Trophoblast cell (in vitro differentiated cells and primary cell): ENCODE data around the gene BRSK2.

Experiments
- DNase-seq, 2 donors: peaks; one replicate each; pipeline ENCODE4 v3.0.0-alpha.2; 2016
- H2AFZ ChIP-seq: 2 replicates; pipeline ENCODE4 v1.6.1; 2013; ENCODE audit warnings: low read length, moderate library complexity, mild to moderate bottlenecking; ENCODE audit not compliant: insufficient read depth, poor library complexity
- H2AK5ac ChIP-seq: 2 replicates; pipeline ENCODE4 v1.6.1; 2013; ENCODE audit warnings: mild to moderate bottlenecking, low read length
- H2BK120ac ChIP-seq: 2 replicates; pipeline ENCODE4 v1.6.1; 2013; ENCODE audit warnings: low read length, mild to moderate bottlenecking, moderate library complexity; ENCODE audit not compliant: insufficient read depth, poor library complexity
- H2BK12ac ChIP-seq: 2 replicates; pipeline ENCODE4 v1.6.1; 2013; ENCODE audit warnings: mild to moderate bottlenecking, low read length, moderate library complexity
- H2BK5ac ChIP-seq: 2 replicates; pipeline ENCODE4 v1.6.1; 2013; ENCODE audit warnings: low read length, low read depth, moderate library complexity, mild to moderate bottlenecking; ENCODE audit not compliant: poor library complexity
- H3K14ac ChIP-seq: 2 replicates; pipeline ENCODE4 v1.6.1; 2013; ENCODE audit warnings: mild to moderate bottlenecking, low read length
- H3K18ac ChIP-seq: 2 replicates; pipeline ENCODE4 v1.6.1; 2013; ENCODE audit warnings: mild to moderate bottlenecking, low read length
- H3K23ac ChIP-seq: 2 replicates; pipeline ENCODE4 v1.6.1; 2013; ENCODE audit warnings: low read length
- H3K27ac ChIP-seq: 2 replicates; pipeline ENCODE4 v1.5.1; 2013; ENCODE audit warnings: low read depth, mild to moderate bottlenecking, inconsistent platforms, low read length, moderate library complexity
- H3K27me3 ChIP-seq: 2 replicates; pipeline ENCODE4 v1.6.1; 2013; ENCODE audit warnings: inconsistent platforms, mild to moderate bottlenecking, low read length, moderate library complexity; ENCODE audit not compliant: insufficient read depth
- H3K36me3 ChIP-seq, 2 experiments: 1 replicate in 1 of 2; 2 replicates in 1 of 2; pipeline ENCODE4 v1.6.1; 2013; ENCODE audit warnings: low read length in 2 of 2, mild to moderate bottlenecking in 2 of 2, moderate library complexity in 1 of 2; ENCODE audit not compliant: insufficient read depth in 2 of 2, control insufficient read depth in 1 of 2
- H3K4ac ChIP-seq: 2 replicates; pipeline ENCODE4 v1.6.1; 2013; ENCODE audit warnings: low read depth, mild to moderate bottlenecking, low read length, moderate library complexity
- H3K4me1 ChIP-seq, 2 experiments: 1 replicate in 1 of 2; 2 replicates in 1 of 2; pipeline ENCODE4 v1.6.1; 2013; ENCODE audit warnings: low read length in 2 of 2, mild to moderate bottlenecking in 2 of 2, moderate library complexity in 1 of 2; ENCODE audit not compliant: insufficient read depth in 2 of 2, control insufficient read depth in 1 of 2
- H3K4me2 ChIP-seq: 2 replicates; pipeline ENCODE4 v1.6.1; 2013; ENCODE audit warnings: inconsistent platforms, mild to moderate bottlenecking, low read length, moderate library complexity
- H3K4me3 ChIP-seq: 2 replicates; pipeline ENCODE4 v1.5.1; 2013; ENCODE audit warnings: mild to moderate bottlenecking, low read depth, low read length, inconsistent platforms
- H3K79me1 ChIP-seq: one replicate; pipeline ENCODE4 v1.6.1; 2013; ENCODE audit warnings: low read length
- H3K79me2 ChIP-seq: 2 replicates; pipeline ENCODE4 v1.6.1; 2013; ENCODE audit warnings: low read length, mild to moderate bottlenecking; ENCODE audit not compliant: control insufficient read depth, insufficient read depth, poor library complexity
- H3K9ac ChIP-seq: 2 replicates; pipeline ENCODE4 v1.6.1; 2013; ENCODE audit warnings: mild to moderate bottlenecking, low read length
- H3K9me3 ChIP-seq: 2 replicates; pipeline ENCODE4 v1.6.1; 2013; ENCODE audit warnings: low read depth, mild to moderate bottlenecking, control low read depth, inconsistent platforms, low read length; ENCODE audit not compliant: insufficient read depth
- H4K12ac ChIP-seq: 2 replicates; pipeline ENCODE4 v1.6.1; 2013; ENCODE audit warnings: low read depth, mild to moderate bottlenecking, low read length, moderate library complexity
- H4K8ac ChIP-seq: 2 replicates; pipeline ENCODE4 v1.6.1; 2013; ENCODE audit warnings: low read depth, mild to moderate bottlenecking, low read length, moderate library complexity
- H4K91ac ChIP-seq: one replicate; pipeline ENCODE4 v1.6.1; 2013; ENCODE audit warnings: low read depth, mild to moderate bottlenecking, low read length, moderate library complexity
- WGBS: extraction: QIAGEN DNeasy Blood & Tissue Kit; methylation state at CpG from one replicate; pipeline ENCODE4 v1.1.7; 2013; ENCODE audit warnings: missing lambda C conversion rate; ENCODE audit not compliant: insufficient read length, insufficient coverage; ENCODE audit errors: extremely low coverage; 5-methylcytosine and 5-hydroxymethylcytosine counted together

The BRSK2 gene

DNA sequence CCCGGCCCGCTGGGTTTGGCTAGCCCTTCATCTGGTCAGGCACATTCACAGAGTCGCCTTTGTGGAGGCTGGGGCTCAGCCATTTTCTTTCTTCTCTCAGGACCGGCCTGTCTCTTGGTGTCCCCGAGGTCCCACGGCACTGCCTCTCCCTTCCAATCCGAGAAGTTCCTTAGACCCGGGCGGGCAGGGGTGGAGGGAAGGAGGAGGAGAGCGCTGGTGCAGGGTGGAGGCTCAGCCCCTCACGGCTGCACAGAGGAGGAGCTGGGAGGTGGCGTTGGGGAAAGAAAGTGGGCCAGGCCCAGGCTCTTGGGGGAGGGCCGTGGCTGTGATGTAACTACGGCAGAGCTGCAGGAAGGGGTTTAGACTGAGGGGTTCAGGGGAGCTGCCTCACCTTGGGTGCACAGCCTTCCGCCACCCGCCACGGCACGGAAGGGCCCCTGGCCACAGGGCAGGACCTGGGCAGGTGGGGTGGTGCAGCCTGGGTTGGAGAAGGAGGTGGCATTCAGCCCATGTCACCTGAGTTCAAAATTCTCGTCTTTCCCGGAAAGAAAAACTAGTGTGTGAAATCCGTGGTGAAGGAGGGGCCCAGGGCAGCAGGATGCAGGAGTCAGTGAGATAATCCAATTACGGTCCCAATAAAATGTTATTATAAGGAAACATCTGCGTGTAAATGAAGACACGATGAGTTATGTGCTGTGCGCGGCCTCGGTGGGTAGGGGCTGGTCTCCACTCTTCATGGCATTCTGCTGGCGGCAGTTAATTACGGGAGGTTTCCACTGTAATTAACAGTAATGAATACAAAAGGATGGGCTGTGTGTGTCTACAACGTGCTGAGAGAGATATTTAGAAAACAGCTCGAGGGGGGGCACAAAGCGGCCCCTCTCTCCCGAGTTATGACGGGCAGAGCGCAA, 1.7 kb downstream of the BRSK2 start:
- no peak overlapping the region for H2BK5ac ChIP-seq
- H2AFZ ChIP-seq = no peak overlapping the region
- H3K79me2 ChIP-seq = no peaks in the 10 kb centered on the region
- H3K27me3 ChIP-seq = peaks cover 30% of the 10 kb centered on the region
- no peaks in the 10 kb centered on the region for H3K79me1 ChIP-seq
- H4K12ac ChIP-seq = no peak overlapping the region
- no peak overlapping the region for H3K27ac ChIP-seq
- H3K18ac ChIP-seq = no peak overlapping the region
- WGBS = no CpG with 5 or more reads among the region's 35 CpGs
- no peak overlapping the region for H3K23ac ChIP-seq
- H2BK12ac ChIP-seq = no peak overlapping the region
- DNase-seq = no peak
- H3K14ac ChIP-seq = no peak overlapping the region
- no peak overlapping the region for H3K4me2 ChIP-seq
- H3K4me1 ChIP-seq = peaks cover 5 to 11% of the 10 kb centered on the region in 2 experiments
- no peaks in the 10 kb centered on the region for H3K36me3 ChIP-seq
- H4K8ac ChIP-seq = no peak overlapping the region
- H3K9me3 ChIP-seq = peaks cover 9% of the 10 kb centered on the region
- H2BK120ac ChIP-seq = no peak overlapping the region
- no peak overlapping the region for H3K4me3 ChIP-seq
- no peak overlapping the region for H4K91ac ChIP-seq
- no peak overlapping the region for H2AK5ac ChIP-seq
- H3K4ac ChIP-seq = no peak overlapping the region
- no peak overlapping the region for H3K9ac ChIP-seq

DNA sequence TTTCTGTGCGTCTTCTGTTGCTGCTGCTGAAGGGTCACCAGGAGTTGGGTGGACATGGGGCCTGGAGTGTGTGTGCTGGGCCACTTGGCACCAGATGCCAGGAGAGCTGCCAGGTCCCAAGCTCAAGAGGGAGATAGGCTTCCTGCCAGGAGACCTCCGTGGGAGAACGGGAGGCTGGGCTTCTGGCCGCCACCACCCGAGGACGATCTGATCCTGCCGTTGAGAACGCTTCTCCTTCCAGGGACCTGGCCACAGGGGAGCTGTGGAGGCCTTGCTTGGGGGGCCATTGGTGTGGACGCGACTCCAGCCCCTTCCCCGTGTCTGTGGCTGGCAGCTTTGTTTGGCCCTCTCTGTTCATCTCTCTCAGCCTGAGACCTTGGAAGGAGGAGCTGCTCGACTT, 2.4 kb downstream of the BRSK2 start:
- Histone ChIP-seq H2BK5ac (no peak overlapping the region), H3K27ac (no peak overlapping the region), H2BK120ac (no peak overlapping the region), H3K4me3 (no peak overlapping the region), H2AK5ac (no peak overlapping the region), H2AFZ (no peak overlapping the region), H3K4ac (no peak overlapping the region), H2BK12ac (no peak overlapping the region), H3K9me3 (peaks cover 9% of the 10 kb centered on the region), H3K79me2 (no peaks in the 10 kb centered on the region), H4K8ac (no peak overlapping the region), H3K4me1 (peaks cover 5 to 11% of the 10 kb centered on the region in 2 experiments), H3K18ac (no peak overlapping the region), H3K9ac (no peak overlapping the region), H3K27me3 (peaks cover 30% of the 10 kb centered on the region), H3K36me3 (no peaks in the 10 kb centered on the region), H3K4me2 (no peak overlapping the region), H3K79me1 (no peaks in the 10 kb centered on the region), H3K23ac (no peak overlapping the region), H4K12ac (no peak overlapping the region), H3K14ac (no peak overlapping the region), H4K91ac (no peak overlapping the region)
- no CpG with 5 or more reads among the region's 12 CpGs for WGBS
- no peak for DNase-seq

DNA sequence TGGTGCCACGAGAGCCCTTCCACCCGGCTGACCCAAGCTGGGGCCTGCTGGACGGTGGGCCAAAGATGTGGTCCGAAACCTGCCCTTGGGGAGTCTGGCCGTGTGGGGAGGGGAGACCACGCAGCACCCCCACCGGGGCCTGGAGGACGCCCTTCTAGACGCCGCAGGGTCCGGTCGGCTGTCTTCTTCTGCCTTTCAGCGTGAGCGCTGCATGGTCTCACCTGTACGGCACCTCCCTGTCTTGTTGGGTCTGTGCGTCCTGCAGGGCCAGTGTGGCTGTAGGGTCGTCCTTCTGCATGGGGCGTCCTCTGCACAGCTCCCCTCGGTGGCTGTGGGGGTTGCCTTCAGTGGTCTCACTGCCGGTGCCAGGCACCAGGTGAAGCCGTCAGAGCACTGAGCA, 2.8 kb downstream of the BRSK2 start:
- Histone ChIP-seq H3K23ac (no peak overlapping the region), H3K14ac (no peak overlapping the region), H2BK5ac (no peak overlapping the region), H3K4ac (no peak overlapping the region), H3K27me3 (peaks cover 30% of the 10 kb centered on the region), H3K4me3 (no peak overlapping the region), H2AK5ac (no peak overlapping the region), H4K91ac (no peak overlapping the region), H2BK12ac (no peak overlapping the region), H3K9me3 (peaks cover 9% of the 10 kb centered on the region), H4K12ac (no peak overlapping the region), H4K8ac (no peak overlapping the region), H2AFZ (no peak overlapping the region), H3K4me1 (peaks cover 5 to 11% of the 10 kb centered on the region in 2 experiments), H3K27ac (no peak overlapping the region), H3K36me3 (no peaks in the 10 kb centered on the region), H3K79me2 (no peaks in the 10 kb centered on the region), H3K9ac (no peak overlapping the region), H2BK120ac (no peak overlapping the region), H3K4me2 (no peak overlapping the region), H3K18ac (no peak overlapping the region), H3K79me1 (no peaks in the 10 kb centered on the region)
- DNase-seq = no peak
- no CpG with 5 or more reads among the region's 21 CpGs for WGBS

DNA sequence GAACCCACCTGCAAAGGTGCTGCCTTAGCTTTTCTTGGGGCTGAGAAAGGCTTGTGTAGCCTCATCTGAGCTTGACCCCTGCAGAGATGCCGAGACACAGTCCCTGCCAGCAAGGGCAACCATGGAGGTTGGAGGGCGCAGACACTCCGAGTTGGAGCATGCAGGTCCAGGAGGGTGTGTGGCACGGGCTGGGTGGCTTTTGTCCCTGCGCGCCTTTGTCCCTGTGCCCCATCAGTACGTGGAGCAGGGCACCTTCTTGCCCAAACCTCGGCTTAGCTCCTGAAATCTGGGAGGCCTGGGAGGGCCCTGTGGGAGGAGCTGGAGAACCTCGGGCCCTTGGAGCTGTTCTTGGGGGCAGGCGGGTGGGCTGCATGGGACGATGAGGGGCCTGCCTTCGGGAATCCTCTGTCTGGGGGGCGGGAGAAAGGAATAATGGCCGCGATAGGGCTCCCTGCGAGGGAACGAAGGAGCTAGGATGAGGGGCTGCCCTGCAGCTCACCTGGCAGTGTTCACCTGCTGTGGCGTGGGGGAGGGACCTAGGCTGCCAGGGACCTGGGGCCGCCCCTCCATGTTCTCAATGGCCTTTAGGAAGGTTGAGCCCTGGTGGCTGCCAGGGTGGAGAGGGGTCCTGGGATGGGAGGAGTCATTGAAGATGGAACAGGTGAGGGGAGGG, 3.4 kb downstream of the BRSK2 start:
- Histone ChIP-seq H2BK5ac (no peak overlapping the region), H2AK5ac (no peak overlapping the region), H3K4ac (no peak overlapping the region), H2BK12ac (no peak overlapping the region), H3K9me3 (peaks cover 9% of the 10 kb centered on the region), H3K14ac (no peak overlapping the region), H4K8ac (no peak overlapping the region), H3K27ac (no peak overlapping the region), H2BK120ac (no peak overlapping the region), H3K27me3 (peaks cover 26% of the 10 kb centered on the region), H3K79me2 (no peaks in the 10 kb centered on the region), H4K91ac (no peak overlapping the region), H3K9ac (no peak overlapping the region), H3K4me2 (no peak overlapping the region), H3K79me1 (no peaks in the 10 kb centered on the region), H3K18ac (no peak overlapping the region), H3K36me3 (no peaks in the 10 kb centered on the region), H3K4me3 (no peak overlapping the region), H4K12ac (no peak overlapping the region), H2AFZ (no peak overlapping the region), H3K23ac (no peak overlapping the region), H3K4me1 (peaks cover 5 to 11% of the 10 kb centered on the region in 2 experiments)
- DNase-seq = no peak
- WGBS = no CpG with 5 or more reads among the region's 19 CpGs
